AG09309 (cell line): ENCODE measurements around the gene DOC2A.

Source experiments
- DNase-seq: peaks from one replicate; pipeline ENCODE4 v3.0.0-alpha.2; 2010; ENCODE audit warnings: low read depth
- H3K4me3 ChIP-seq: 2 replicates; pipeline ENCODE4 v1.5.1; 2011; ENCODE audit warnings: mild to moderate bottlenecking, low read depth, low read length, moderate library complexity; ENCODE audit not compliant: control insufficient read depth
- CTCF ChIP-seq: IDR thresholded peaks from 2 replicates; pipeline ENCODE4 v1.5.1; 2011; ENCODE audit warnings: mild to moderate bottlenecking, low read depth, low read length, inconsistent platforms; ENCODE audit not compliant: insufficient read depth, control insufficient read depth; ENCODE audit errors: missing control alignments

The DOC2A gene

GRCh38 chr16:29985271-29985811 is 25.5 kb downstream of the DOC2A start:
- H3K4me3 ChIP-seq = no peak overlapping the region
- DNase-seq = no peak
- TF ChIP-seq CTCF = no peak

- DNase-seq = no peak
- TF ChIP-seq CTCF = no peak
These were observed 26.1 kb downstream of the DOC2A start for GRCh38 chr16:29984764-29985147.

GRCh38 chr16:29984137-29984763 is 26.6 kb downstream of the DOC2A start:
- TF ChIP-seq CTCF = no peak
- DNase-seq = no peak
- no peak overlapping the region for H3K4me3 ChIP-seq

More at GRCh38 chr16:29984764-29985147, 26.1 kb downstream of the DOC2A start:
- no peak overlapping the region for H3K4me3 ChIP-seq

GRCh38 chr16:29983420-29984136 is 27.2 kb downstream of the DOC2A start:
- no peak for DNase-seq
- H3K4me3 ChIP-seq = no peak overlapping the region
- TF ChIP-seq CTCF = no peak

GRCh38 chr16:29982560-29983419 is 28.0 kb downstream of the DOC2A start:
- no peak for TF ChIP-seq CTCF
- no peak for DNase-seq
- no peak overlapping the region for H3K4me3 ChIP-seq

GRCh38 chr16:29978564-29979270 is 32.1 kb downstream of the DOC2A start:
- H3K4me3 ChIP-seq = no peak overlapping the region
- no peak for TF ChIP-seq CTCF
- DNase-seq = no peak
